ENCODE results near the gene RGS21. TPM values are rescaled to one million over a fixed set of nuclear protein-coding genes. Genes with fewer than 3 reads are reported as not detected.

Gene RGS21
- total RNA-seq, 4 donors from 2014 or later: not detected

DNA sequence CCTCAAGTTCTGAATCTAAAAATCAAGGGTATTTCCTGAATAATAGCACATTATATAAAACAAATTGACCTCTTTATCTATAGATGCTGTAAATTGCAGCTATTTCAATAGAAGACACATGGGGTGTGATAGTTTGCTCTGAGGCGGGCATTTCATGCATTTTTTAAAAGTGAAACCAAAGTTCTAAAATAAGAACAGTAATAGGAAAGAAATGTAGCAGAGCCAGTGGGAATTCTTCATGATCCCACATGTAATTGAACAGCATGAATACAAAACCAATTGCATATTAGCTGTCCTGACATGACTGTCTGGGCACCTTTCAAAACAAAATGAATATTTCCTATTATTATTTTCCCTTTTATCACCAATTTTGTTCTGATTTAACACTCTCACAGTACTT is 85.0 kb downstream of the RGS21 start:
- intact Hi-C loops (cut with DNase I; ENCODE audit: low total_unique reads): no loop called here
- no peak overlapping the region for H3K27ac ChIP-seq
- DNase-seq: no peak

DNA sequence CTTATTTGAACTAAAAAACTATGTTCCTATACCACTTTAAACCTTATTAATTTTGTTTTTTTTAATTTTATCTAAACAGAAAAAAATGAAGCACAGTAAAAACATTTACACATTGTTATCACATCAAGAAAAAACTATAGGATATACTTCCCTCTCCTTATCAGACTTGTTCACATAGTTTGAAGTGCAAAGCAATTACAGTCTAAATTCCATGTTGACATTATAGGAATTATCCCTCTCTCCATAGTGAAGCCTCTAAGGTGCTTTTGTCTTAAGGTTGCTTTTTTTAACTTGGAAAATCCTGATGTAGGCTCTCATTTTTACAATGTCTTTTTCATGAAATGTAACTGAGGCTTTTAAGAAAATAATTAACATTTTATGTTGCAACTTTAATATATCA is 85.8 kb downstream of the RGS21 start:
- intact Hi-C loops (cut with DNase I; ENCODE audit: low total_unique reads): no loop called here
- no peaks in the 10 kb centered on the region for H3K9me3 ChIP-seq
- no peak overlapping the region for H3K4me3 ChIP-seq
- no peak for TF ChIP-seq CTCF (IDR thresholded peaks at IDR 0.05)
- no peak for TF ChIP-seq POLR2A (IDR thresholded peaks at IDR 0.05)
- no peak overlapping the region for H3K27ac ChIP-seq
- no peak for DNase-seq
- no peaks in the 10 kb centered on the region for H3K36me3 ChIP-seq
- H3K27me3 ChIP-seq: no peaks in the 10 kb centered on the region
- H3K4me1 ChIP-seq: no peaks in the 10 kb centered on the region

More for the DNA sequence above, 85.0 kb downstream of the RGS21 start:
- Histone ChIP-seq H3K9me3 (no peaks in the 10 kb centered on the region), H3K27me3 (no peaks in the 10 kb centered on the region), H3K4me1 (no peaks in the 10 kb centered on the region), H3K36me3 (no peaks in the 10 kb centered on the region), H3K4me3 (no peak overlapping the region)
- TF ChIP-seq CTCF (IDR thresholded peaks at IDR 0.05): no peak
- TF ChIP-seq POLR2A (IDR thresholded peaks at IDR 0.05): no peak

DNA sequence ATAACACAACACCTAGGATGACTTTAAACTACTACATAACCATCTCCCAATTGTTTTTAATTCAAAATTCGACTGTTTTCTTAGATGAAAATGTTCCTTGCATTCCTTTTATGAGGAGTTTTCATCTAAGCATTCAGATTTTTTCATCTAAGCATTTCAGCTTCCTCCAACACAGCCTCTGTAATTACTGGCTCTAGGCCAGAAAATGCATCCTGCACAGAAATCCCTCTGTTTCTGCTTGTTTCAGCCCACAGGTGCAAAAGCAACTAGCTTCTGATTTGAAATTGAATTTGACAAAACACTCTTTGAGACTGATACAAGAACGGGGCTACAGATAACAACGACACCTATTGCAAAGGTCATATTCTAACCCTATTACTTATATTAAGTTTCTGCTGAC is 90.4 kb downstream of the RGS21 start:
- no peak overlapping the region for H3K4me3 ChIP-seq
- H3K27me3 ChIP-seq: no peaks in the 10 kb centered on the region
- no peaks in the 10 kb centered on the region for H3K4me1 ChIP-seq
- H3K27ac ChIP-seq: no peak overlapping the region
- intact Hi-C loops (cut with DNase I; ENCODE audit: low total_unique reads): no loop called here
- no peaks in the 10 kb centered on the region for H3K36me3 ChIP-seq
- TF ChIP-seq POLR2A (IDR thresholded peaks at IDR 0.05): no peak
- no peak for TF ChIP-seq CTCF (IDR thresholded peaks at IDR 0.05)
- DNase-seq: no peak
- no peaks in the 10 kb centered on the region for H3K9me3 ChIP-seq

Other genes with a start within 250 kb of the RGS21 start
- 1 to 10 TPM in 3 of 4 donors, under 1 TPM in 1; 0.95 to 2.3 (median 2.1) TPM for gene RGS18, start 158.5 kb upstream of the RGS21 start, total RNA-seq

Measured in uterus (tissue), 4 donors.